IMR-90 (cell line): ENCODE measurements around the gene LRSAM1.

ENCODE experiments used
- BHLHE40 ChIP-seq: fragments of 150-350 bp; IDR thresholded peaks from 2 replicates; pipeline ENCODE4 v1.6.1; 2016; ENCODE audit warnings: mild to moderate bottlenecking, low read depth, low read length
- CEBPB ChIP-seq: IDR thresholded peaks from 2 replicates; pipeline ENCODE4 v1.6.1; 2012; ENCODE audit warnings: low read depth, low read length, improper control_type of control experiment
- FOS ChIP-seq: fragments of 150-350 bp; IDR thresholded peaks from 2 replicates; pipeline ENCODE4 v1.6.1; 2016; ENCODE audit warnings: low read depth, low read length
- MAFK ChIP-seq: IDR thresholded peaks from 2 replicates; pipeline ENCODE4 v1.6.1; 2012; ENCODE audit warnings: low read depth, low read length, improper control_type of control experiment
- MAZ ChIP-seq: IDR thresholded peaks from 2 replicates; pipeline ENCODE4 v1.6.1; 2012; ENCODE audit warnings: low read depth, mild to moderate bottlenecking, low read length, improper control_type of control experiment, moderate library complexity, borderline replicate concordance
- MXI1 ChIP-seq: IDR thresholded peaks from 2 replicates; pipeline ENCODE4 v1.6.1; 2012; ENCODE audit warnings: low read depth, mild to moderate bottlenecking, low read length, moderate library complexity, borderline replicate concordance
- NFE2L2 ChIP-seq: fragments of 150-350 bp; IDR thresholded peaks from 2 replicates; pipeline ENCODE4 v1.6.1; 2016; ENCODE audit warnings: low read depth, mild to moderate bottlenecking, low read length
- POLR2A ChIP-seq: IDR thresholded peaks from 2 replicates; pipeline ENCODE4 v1.6.1; 2012; ENCODE audit warnings: mild to moderate bottlenecking, low read depth, low read length
- RAD21 ChIP-seq: IDR thresholded peaks from 2 replicates; pipeline ENCODE4 v1.6.1; 2012; ENCODE audit warnings: low read length, improper control_type of control experiment
- RCOR1 ChIP-seq: IDR thresholded peaks from 2 replicates; pipeline ENCODE4 v1.6.1; 2012; ENCODE audit warnings: mild to moderate bottlenecking, low read length, improper control_type of control experiment; ENCODE audit not compliant: insufficient replicate concordance
- RFX5 ChIP-seq: IDR thresholded peaks from 2 replicates; pipeline ENCODE4 v1.8.0; 2012; ENCODE audit warnings: low read depth, mild to moderate bottlenecking, low read length, moderate library complexity
- TF ChIP-seq, protein P1 (sequence below): conservative IDR thresholded peaks from 2 replicates; pipeline ENCODE4 v1.5.1; 2012; ENCODE audit warnings: mild to moderate bottlenecking, low read depth, low read length, improper control_type of control experiment
- TF ChIP-seq, protein P2 (sequence below): fragments of 150-350 bp; IDR thresholded peaks from 2 replicates; pipeline ENCODE4 v1.6.1; 2016; ENCODE audit warnings: low read depth, mild to moderate bottlenecking, low read length, moderate library complexity, borderline replicate concordance
- TF ChIP-seq, protein P3 (sequence below): fragments of 150-350 bp; IDR thresholded peaks from 2 replicates; pipeline ENCODE4 v1.6.1; 2017; ENCODE audit warnings: mild to moderate bottlenecking, antibody characterized with exemption, low read length, low read depth

DNA sequence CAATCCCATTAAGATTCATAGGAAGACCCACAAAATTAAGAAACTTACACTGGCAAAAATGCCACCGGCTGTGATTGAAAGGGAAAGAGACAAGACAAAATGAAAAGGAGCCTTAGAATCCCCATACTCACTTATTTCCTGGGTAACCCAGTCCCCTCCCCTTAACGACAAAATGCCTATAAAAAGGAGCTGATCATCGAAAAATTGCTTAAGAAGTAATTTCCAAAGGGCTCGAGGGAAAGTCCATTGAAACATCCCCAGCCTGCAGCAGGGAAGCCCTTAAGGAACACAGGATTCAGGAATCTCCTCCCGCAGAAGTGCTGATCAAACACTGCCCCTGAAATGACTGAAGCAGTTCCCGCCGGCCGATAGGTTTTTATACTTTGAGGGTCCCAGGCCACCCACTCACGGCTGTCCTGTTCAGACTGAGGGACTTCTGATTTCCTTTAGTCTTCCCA is 27.8 kb upstream of the LRSAM1 start:
- TF ChIP-seq MAZ = no peak
- TF ChIP-seq POLR2A = no peak
- TF ChIP-seq, protein P1, sequence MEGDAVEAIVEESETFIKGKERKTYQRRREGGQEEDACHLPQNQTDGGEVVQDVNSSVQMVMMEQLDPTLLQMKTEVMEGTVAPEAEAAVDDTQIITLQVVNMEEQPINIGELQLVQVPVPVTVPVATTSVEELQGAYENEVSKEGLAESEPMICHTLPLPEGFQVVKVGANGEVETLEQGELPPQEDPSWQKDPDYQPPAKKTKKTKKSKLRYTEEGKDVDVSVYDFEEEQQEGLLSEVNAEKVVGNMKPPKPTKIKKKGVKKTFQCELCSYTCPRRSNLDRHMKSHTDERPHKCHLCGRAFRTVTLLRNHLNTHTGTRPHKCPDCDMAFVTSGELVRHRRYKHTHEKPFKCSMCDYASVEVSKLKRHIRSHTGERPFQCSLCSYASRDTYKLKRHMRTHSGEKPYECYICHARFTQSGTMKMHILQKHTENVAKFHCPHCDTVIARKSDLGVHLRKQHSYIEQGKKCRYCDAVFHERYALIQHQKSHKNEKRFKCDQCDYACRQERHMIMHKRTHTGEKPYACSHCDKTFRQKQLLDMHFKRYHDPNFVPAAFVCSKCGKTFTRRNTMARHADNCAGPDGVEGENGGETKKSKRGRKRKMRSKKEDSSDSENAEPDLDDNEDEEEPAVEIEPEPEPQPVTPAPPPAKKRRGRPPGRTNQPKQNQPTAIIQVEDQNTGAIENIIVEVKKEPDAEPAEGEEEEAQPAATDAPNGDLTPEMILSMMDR = no peak
- TF ChIP-seq, protein P2, sequence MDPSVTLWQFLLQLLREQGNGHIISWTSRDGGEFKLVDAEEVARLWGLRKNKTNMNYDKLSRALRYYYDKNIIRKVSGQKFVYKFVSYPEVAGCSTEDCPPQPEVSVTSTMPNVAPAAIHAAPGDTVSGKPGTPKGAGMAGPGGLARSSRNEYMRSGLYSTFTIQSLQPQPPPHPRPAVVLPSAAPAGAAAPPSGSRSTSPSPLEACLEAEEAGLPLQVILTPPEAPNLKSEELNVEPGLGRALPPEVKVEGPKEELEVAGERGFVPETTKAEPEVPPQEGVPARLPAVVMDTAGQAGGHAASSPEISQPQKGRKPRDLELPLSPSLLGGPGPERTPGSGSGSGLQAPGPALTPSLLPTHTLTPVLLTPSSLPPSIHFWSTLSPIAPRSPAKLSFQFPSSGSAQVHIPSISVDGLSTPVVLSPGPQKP = no peak
- TF ChIP-seq RCOR1 = no peak
- TF ChIP-seq FOS = no peak
- TF ChIP-seq NFE2L2 = no peak
- no peak for TF ChIP-seq MAFK
- no peak for TF ChIP-seq MXI1
- no peak for TF ChIP-seq BHLHE40
- TF ChIP-seq RFX5 = no peak
- TF ChIP-seq CEBPB = no peak
- TF ChIP-seq RAD21 = no peak
- TF ChIP-seq, protein P3, sequence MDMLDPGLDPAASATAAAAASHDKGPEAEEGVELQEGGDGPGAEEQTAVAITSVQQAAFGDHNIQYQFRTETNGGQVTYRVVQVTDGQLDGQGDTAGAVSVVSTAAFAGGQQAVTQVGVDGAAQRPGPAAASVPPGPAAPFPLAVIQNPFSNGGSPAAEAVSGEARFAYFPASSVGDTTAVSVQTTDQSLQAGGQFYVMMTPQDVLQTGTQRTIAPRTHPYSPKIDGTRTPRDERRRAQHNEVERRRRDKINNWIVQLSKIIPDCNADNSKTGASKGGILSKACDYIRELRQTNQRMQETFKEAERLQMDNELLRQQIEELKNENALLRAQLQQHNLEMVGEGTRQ = no peak
